GM12874 (cell line): ENCODE data around the gene PCBP3.

Experiments used
- TF ChIP-seq, protein P1 (sequence below): IDR thresholded peaks from 2 replicates; pipeline ENCODE4 v1.5.1; 2011; ENCODE audit warnings: low read depth, mild to moderate bottlenecking, control low read depth, low read length, moderate library complexity; ENCODE audit not compliant: insufficient read depth

PCBP3 gene

DNA sequence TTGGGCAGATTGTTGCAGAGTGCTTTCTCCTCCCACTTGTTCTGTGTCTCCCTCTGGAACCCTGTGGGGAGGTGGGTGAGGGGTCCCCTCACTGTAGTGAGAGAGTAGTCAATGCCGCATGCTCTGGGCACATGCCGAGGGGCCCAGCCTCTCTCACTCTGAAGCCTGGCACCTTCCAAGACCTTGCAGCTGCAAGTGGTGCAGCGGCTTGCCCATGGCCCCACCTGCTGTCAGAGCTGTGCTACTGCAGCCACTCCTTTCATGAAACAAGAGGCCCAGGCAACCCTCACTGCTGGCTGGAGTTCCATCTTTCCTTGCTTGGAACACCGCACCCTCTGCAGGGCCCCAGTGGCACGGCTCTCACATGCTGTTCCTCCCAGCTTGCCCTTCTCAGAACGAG lies 279.6 kb downstream of the PCBP3 start:
- TF ChIP-seq, protein P1, sequence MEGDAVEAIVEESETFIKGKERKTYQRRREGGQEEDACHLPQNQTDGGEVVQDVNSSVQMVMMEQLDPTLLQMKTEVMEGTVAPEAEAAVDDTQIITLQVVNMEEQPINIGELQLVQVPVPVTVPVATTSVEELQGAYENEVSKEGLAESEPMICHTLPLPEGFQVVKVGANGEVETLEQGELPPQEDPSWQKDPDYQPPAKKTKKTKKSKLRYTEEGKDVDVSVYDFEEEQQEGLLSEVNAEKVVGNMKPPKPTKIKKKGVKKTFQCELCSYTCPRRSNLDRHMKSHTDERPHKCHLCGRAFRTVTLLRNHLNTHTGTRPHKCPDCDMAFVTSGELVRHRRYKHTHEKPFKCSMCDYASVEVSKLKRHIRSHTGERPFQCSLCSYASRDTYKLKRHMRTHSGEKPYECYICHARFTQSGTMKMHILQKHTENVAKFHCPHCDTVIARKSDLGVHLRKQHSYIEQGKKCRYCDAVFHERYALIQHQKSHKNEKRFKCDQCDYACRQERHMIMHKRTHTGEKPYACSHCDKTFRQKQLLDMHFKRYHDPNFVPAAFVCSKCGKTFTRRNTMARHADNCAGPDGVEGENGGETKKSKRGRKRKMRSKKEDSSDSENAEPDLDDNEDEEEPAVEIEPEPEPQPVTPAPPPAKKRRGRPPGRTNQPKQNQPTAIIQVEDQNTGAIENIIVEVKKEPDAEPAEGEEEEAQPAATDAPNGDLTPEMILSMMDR: peak; percentile 21; the same call in 1 of the 2 replicates

- TF ChIP-seq, protein P1: no peak
Measured at GRCh38 chr21:45926281-45926680, 282.8 kb downstream of the PCBP3 start.

GRCh38 chr21:45927032-45927431 lies 283.5 kb downstream of the PCBP3 start:
- TF ChIP-seq, protein P1: no peak

DNA sequence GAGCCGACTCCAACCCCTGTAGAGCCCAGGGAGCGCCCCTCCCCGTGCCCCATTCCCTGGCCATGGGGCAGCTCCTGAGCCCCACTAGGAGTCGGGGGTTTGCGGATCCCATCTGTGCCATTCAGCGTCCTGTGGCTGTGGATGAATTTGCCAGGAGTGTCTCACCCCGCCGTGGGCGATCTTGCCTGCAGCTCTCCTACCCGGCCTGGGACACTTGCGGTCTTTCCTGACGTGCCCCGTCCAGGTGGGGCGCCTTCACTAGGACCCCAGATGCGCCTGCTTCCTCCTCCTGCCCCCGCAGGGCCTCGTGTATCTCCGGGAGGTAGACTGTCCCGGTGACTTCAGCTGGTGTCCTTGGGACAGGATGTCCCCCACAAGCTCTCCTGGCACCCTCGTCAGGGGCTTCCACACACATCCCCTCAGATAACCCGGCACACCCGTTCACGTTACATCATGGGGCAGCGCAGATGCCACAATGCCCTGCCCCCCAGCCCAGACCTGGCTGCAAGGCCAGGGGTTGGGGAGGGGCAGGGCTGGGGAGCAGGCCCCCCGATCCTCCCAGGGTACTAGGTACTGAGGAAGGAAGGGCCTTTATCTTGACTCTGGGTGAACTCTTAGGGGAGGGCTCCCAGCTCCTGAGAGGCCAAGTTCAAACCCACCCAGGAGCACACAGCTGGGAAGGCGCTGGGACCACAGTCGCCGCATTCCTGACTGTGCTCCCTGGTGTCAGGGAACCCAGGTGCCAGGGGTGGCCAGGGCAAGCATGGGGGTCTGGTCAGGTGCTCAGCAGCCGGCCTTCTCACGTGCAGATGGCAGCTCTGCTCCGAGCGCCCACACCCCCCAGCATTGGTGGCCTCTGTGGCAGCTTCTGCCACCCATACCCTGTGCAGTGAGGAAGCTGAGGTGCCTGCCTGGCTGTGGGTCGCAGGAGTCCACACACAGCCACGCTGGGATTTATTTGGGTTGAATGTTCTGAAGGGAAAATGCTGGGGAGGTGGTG lies 284.6 kb downstream of the PCBP3 start:
- TF ChIP-seq, protein P1: no peak

DNA sequence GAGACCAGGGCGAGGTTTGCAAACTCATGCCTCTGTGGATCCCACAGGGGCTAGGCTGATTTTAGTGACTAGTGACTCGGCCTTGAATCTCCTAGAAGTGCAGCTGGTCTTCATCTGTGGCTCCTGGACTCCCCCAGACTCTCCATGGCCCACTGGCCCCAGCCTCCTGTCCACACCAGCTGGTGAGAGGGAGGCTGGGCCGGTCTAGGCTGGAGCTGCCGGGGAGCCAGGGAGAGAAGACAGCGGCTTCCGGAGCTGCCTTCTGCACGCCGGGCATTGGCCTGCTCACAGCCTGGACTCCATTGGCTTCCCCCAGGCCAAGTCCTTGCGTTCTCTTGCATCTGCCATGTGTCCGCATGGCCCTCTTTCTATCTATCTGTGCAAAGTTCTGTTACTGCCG lies 285.9 kb downstream of the PCBP3 start:
- TF ChIP-seq, protein P1: no peak

DNA sequence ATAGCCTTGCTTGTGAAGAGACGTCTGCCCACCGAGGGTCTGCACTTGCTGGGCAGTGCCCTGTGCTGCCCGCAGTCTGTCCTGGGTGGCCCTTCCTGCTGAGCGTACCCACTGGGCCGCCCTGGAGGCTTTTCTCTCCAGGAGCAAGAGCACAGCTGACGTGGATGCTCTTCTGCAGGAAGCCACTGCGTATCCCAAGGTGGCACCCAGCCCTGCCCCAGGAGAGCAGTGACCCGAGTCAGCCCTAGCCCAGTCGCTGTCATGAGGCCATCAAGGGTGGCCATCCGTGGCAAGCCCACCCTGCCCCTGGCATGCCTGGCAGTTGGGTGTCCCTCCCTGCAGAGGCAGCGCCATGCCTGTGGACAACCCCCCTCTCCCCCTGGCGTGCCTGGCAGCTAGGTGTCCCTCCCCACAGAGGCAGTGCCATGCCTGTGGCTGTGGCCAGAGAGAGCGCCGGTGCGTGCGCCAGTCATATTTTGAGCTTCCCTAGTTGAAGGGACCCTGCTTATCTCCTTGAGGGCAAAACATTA lies 286.8 kb downstream of the PCBP3 start:
- TF ChIP-seq, protein P1: no peak

GRCh38 chr21:45930792-45931191 lies 287.3 kb downstream of the PCBP3 start:
- TF ChIP-seq, protein P1: no peak
